Ovary (tissue), 9 donors: ENCODE results near the gene IL23A. TPM values are rescaled to one million over a fixed set of nuclear protein-coding genes. Genes with fewer than 3 reads are reported as not detected.

Experiments used
- DNase-seq, 5 donors: peaks; one replicate each; pipeline ENCODE4 v3.0.0-alpha.2; 2019 to 2020
- H3K27ac ChIP-seq, 2 donors: fragments of 200-600 bp; one replicate each; pipeline versions ENCODE4 v1.5.1 to v1.8.0; 2019 to 2022
- H3K27me3 ChIP-seq: fragments of 200-600 bp; one replicate; pipeline ENCODE4 v1.8.0; 2022
- H3K36me3 ChIP-seq: fragments of 200-600 bp; sonication (generic); one replicate; pipeline ENCODE4 v1.5.1; 2019
- H3K4me1 ChIP-seq: one replicate; pipeline ENCODE4 v1.8.1; 2013; ENCODE audit warnings: mild to moderate bottlenecking, moderate library complexity; ENCODE audit not compliant: insufficient read depth
- H3K4me3 ChIP-seq: fragments of 200-600 bp; sonication (generic); one replicate; pipeline ENCODE4 v1.5.1; 2017
- H3K9me3 ChIP-seq, 2 donors: fragments of 200-600 bp in 1 of 2; sonication (generic) in 1 of 2; one replicate each; pipeline versions ENCODE4 v1.5.1 to v1.8.1; 2013 to 2019; ENCODE audit warnings: mild to moderate bottlenecking in 1 of 2, moderate library complexity in 1 of 2
- CTCF ChIP-seq, 3 donors: fragments of 450-650 bp in 2 of 3; fragments of 200-600 bp in 1 of 3; IDR thresholded peaks; one replicate each; pipeline versions ENCODE4 v1.5.1 to v1.8.0; 2016 to 2022; ENCODE audit warnings: antibody characterized with exemption in 3 of 3, mild to moderate bottlenecking in 1 of 3
- EP300 ChIP-seq: sonication (generic); formaldehyde crosslinking; IDR thresholded peaks from one replicate; pipeline ENCODE4 v1.6.1; 2017; ENCODE audit warnings: antibody characterized with exemption
- POLR2A ChIP-seq: fragments of 450-650 bp; IDR thresholded peaks from one replicate; pipeline ENCODE4 v1.6.1; 2017; ENCODE audit warnings: antibody characterized with exemption, mild to moderate bottlenecking, moderate library complexity
- WGBS, 3 donors: extraction: QIAGEN DNeasy Blood & Tissue Kit in 1 of 3; methylation state at CpG; one replicate each; pipeline versions ENCODE4 v1.1.5 to v1.1.7; 2013 to 2017; 5-methylcytosine and 5-hydroxymethylcytosine counted together
- intact Hi-C, 4 donors: fragments of 100-400 bp; cut with DNase I; formaldehyde crosslinking; loops; one replicate each; pipeline versions ENCODE4 v1.11.0 to v1.15.1; 2022 to 2023
- polyA plus RNA-seq, 2 donors: library from polyadenylated mRNA; stranded (reverse); fragments of 200-250 nt in 1 of 2; fragments of 350-450 nt in 1 of 2; fragmentation: Illumina TruSeq in 1 of 2; extraction: RNeasy Lipid Tissue Mini Kit (QIAGEN cat#74804) in 1 of 2; gene quantifications; one replicate each; pipeline ENCODE4 v1.2.3, GENCODE V29; 2013 to 2014
- small RNA-seq: library from RNA; depleted of rRNA; stranded (forward); fragments of <200 nt; gene quantifications from one replicate; pipeline ENCODE3, GENCODE V24; 2016
- total RNA-seq, 7 donors: library from RNA; depleted of rRNA in 2 of 7; stranded (reverse); fragments of >200 nt in 2 of 7; fragmentation: NEBNext Ultra II Directional in 3 of 7; extraction: Animal tissue kit (Norgen Biotek cat#: 25700) in 3 of 7; gene quantifications; one replicate each; pipeline versions ENCODE4 v1.1.0 to v1.2.4, GENCODE V29; 2016 to 2023
- donor health status: DM: no; HTN: no; CAD: no; lungs with moderate emphysema.
- donor health status: DM: no; HTN: no; CAD: no.
- donor health status: Bipolar disorder and iron deficiency.
- donor health status: DM: yes; HTN: yes; CAD: no.
- donor health status: DM: no; HTN: no; CAD: no.
- donor health status: DM: yes; HTN: yes; CAD: no.

The IL23A gene
- total and polyA plus RNA-seq, 9 donors, result 0.16 to 0.35 (median 0.23) TPM; not detected in 6

GRCh38 chr12:56382611-56383010 lies 43.9 kb downstream of the IL23A start:
- H3K27ac ChIP-seq, result no peak overlapping the region
- no peaks in the 10 kb centered on the region for H3K4me1 ChIP-seq
- intact Hi-C loops, result no loop called here
- no peak overlapping the region for H3K4me3 ChIP-seq
- no peaks in the 10 kb centered on the region for H3K27me3 ChIP-seq
- TF ChIP-seq CTCF (IDR thresholded peaks at IDR 0.05) (no peak), EP300 (no peak), POLR2A (no peak)
- no peaks in the 10 kb centered on the region for H3K9me3 ChIP-seq
- DNase-seq, result no peak
- 91 to 93% (median 92%) methylated on average over 16 of the region's 16 CpGs for WGBS, 3 donors
- no peaks in the 10 kb centered on the region for H3K36me3 ChIP-seq

GRCh38 chr12:56385873-56386272 lies 47.2 kb downstream of the IL23A start:
- Histone ChIP-seq H3K36me3 (no peaks in the 10 kb centered on the region), H3K4me3 (no peak overlapping the region), H3K4me1 (no peaks in the 10 kb centered on the region), H3K27me3 (no peaks in the 10 kb centered on the region), H3K27ac (no peak overlapping the region), H3K9me3 (no peaks in the 10 kb centered on the region)
- WGBS, 3 donors, result 81 to 89% (median 86%) methylated on average over 1 of the region's 1 CpG
- no peak for TF ChIP-seq EP300
- TF ChIP-seq POLR2A, result no peak
- TF ChIP-seq CTCF (IDR thresholded peaks at IDR 0.05), result no peak
- intact Hi-C loops, result no loop called here
- DNase-seq, result no peak

- no peak for DNase-seq
- no peak for TF ChIP-seq POLR2A
- no peak for TF ChIP-seq CTCF (IDR thresholded peaks at IDR 0.05)
- TF ChIP-seq EP300, result no peak
These were observed 48.6 kb downstream of the IL23A start for GRCh38 chr12:56387152-56387736.

GRCh38 chr12:56389412-56389811 lies 50.7 kb downstream of the IL23A start:
- H3K9me3 ChIP-seq, result no peaks in the 10 kb centered on the region
- TF ChIP-seq EP300 (no peak), POLR2A (no peak), CTCF (IDR thresholded peaks at IDR 0.05) (no peak)
- no peak overlapping the region for H3K27ac ChIP-seq
- no peaks in the 10 kb centered on the region for H3K27me3 ChIP-seq
- no peaks in the 10 kb centered on the region for H3K36me3 ChIP-seq
- no peak for DNase-seq
- no peak overlapping the region for H3K4me3 ChIP-seq
- intact Hi-C loops, result no loop called here
- 17 to 29% (median 23%) methylated on average over 5 of the region's 5 CpGs for WGBS, 3 donors
- H3K4me1 ChIP-seq, result no peaks in the 10 kb centered on the region

More at GRCh38 chr12:56387152-56387736, 48.6 kb downstream of the IL23A start:
- 30 to 36% (median 34%) methylated on average over 7 of the region's 7 CpGs for WGBS, 3 donors
- no peaks in the 10 kb centered on the region for H3K36me3 ChIP-seq
- no peaks in the 10 kb centered on the region for H3K4me1 ChIP-seq
- H3K27me3 ChIP-seq, result no peaks in the 10 kb centered on the region
- no peak overlapping the region for H3K27ac ChIP-seq
- no peak overlapping the region for H3K4me3 ChIP-seq
- H3K9me3 ChIP-seq, result no peaks in the 10 kb centered on the region
- intact Hi-C loops, result no loop called here

Small RNAs within 50 kb of the gene (small RNA-seq; reads per million reads assigned to genes)
- gene RNU7-40P, result not detected

Other genes starting within 250 kb of the IL23A start
- 10 to 100 TPM; 65.6 to 86.2 (median 77.0) TPM for gene PA2G4, start 234.3 kb upstream of the IL23A start, total RNA-seq
- 100 to 1,000 TPM in 1 of 2 donors, 10 to 100 TPM in 1; 86.5 to 219 TPM for gene PA2G4, start 234.3 kb upstream of the IL23A start, polyA plus RNA-seq
- gene RPL41, start 222.3 kb upstream of the IL23A start, total RNA-seq, result 1,000 to 10,000 TPM; 6,021 to 8,245 (median 6,510) TPM
- over 10,000 TPM; 11,306 to 11,451 TPM for gene RPL41, start 222.3 kb upstream of the IL23A start, polyA plus RNA-seq
- gene ZC3H10, start 220.6 kb upstream of the IL23A start, total RNA-seq, result 10 to 100 TPM in 4 of 7 donors, 1 to 10 TPM in 3; 1.8 to 14.7 (median 10.7) TPM
- 1 to 10 TPM; 4.4 to 5.2 TPM for gene ZC3H10, start 220.6 kb upstream of the IL23A start, polyA plus RNA-seq
- 100 to 1,000 TPM in 3 of 7 donors, 10 to 100 TPM in 4; 80.3 to 139 (median 97.3) TPM for gene ESYT1, start 210.6 kb upstream of the IL23A start, total RNA-seq
- gene ESYT1, start 210.6 kb upstream of the IL23A start, polyA plus RNA-seq, result 100 to 1,000 TPM in 1 of 2 donors, 10 to 100 TPM in 1; 62.3 to 102 TPM
- gene MYL6B, start 186.3 kb upstream of the IL23A start, total RNA-seq, result 10 to 100 TPM; 65.9 to 99.2 (median 73.4) TPM
- gene MYL6B, start 186.3 kb upstream of the IL23A start, polyA plus RNA-seq, result 10 to 100 TPM; 32.8 to 77.3 TPM
- gene MYL6, start 180.5 kb upstream of the IL23A start, total RNA-seq, result 1,000 to 10,000 TPM in 5 of 7 donors, 100 to 1,000 TPM in 2; 782 to 1,485 (median 1,329) TPM
- 1,000 to 10,000 TPM; 1,579 to 3,375 TPM for gene MYL6, start 180.5 kb upstream of the IL23A start, polyA plus RNA-seq
- gene SMARCC2, start 149.4 kb upstream of the IL23A start, total RNA-seq, result 100 to 1,000 TPM in 5 of 7 donors, 10 to 100 TPM in 2; 57.9 to 172 (median 117) TPM
- gene SMARCC2, start 149.4 kb upstream of the IL23A start, polyA plus RNA-seq, result 100 to 1,000 TPM in 1 of 2 donors, 10 to 100 TPM in 1; 66.4 to 139 TPM
- gene RNF41, start 117.0 kb upstream of the IL23A start, total RNA-seq, result 10 to 100 TPM; 34.1 to 55.6 (median 40.6) TPM
- gene RNF41, start 117.0 kb upstream of the IL23A start, polyA plus RNA-seq, result 10 to 100 TPM; 29.4 to 45.1 TPM
- gene NABP2, start 114.5 kb upstream of the IL23A start, total RNA-seq, result 10 to 100 TPM; 19.8 to 43.7 (median 28.9) TPM
- gene NABP2, start 114.5 kb upstream of the IL23A start, polyA plus RNA-seq, result 10 to 100 TPM; 25.0 to 37.5 TPM
- gene SLC39A5, start 108.8 kb upstream of the IL23A start, total RNA-seq, result under 1 TPM; 0.25 to 0.85 (median 0.69) TPM
- under 1 TPM in 1 of 2 donors, not detected in 1; 0.28 TPM for gene SLC39A5, start 108.8 kb upstream of the IL23A start, polyA plus RNA-seq
- 10 to 100 TPM in 5 of 7 donors, 1 to 10 TPM in 2; 9.1 to 37.7 (median 28.9) TPM for gene ANKRD52, start 80.5 kb upstream of the IL23A start, total RNA-seq
- 10 to 100 TPM; 10.5 to 26.2 TPM for gene ANKRD52, start 80.5 kb upstream of the IL23A start, polyA plus RNA-seq
- gene COQ10A, start 71.9 kb upstream of the IL23A start, total RNA-seq, result 10 to 100 TPM; 11.3 to 31.1 (median 14.9) TPM
- gene COQ10A, start 71.9 kb upstream of the IL23A start, polyA plus RNA-seq, result 10 to 100 TPM; 13.8 to 20.5 TPM
- 100 to 1,000 TPM in 5 of 7 donors, 10 to 100 TPM in 2; 49.6 to 155 (median 137) TPM for gene CS, start 38.6 kb upstream of the IL23A start, total RNA-seq
- 100 to 1,000 TPM in 1 of 2 donors, 10 to 100 TPM in 1; 48.9 to 237 TPM for gene CS, start 38.6 kb upstream of the IL23A start, polyA plus RNA-seq
- gene CNPY2, start 22.9 kb upstream of the IL23A start, total RNA-seq, result 100 to 1,000 TPM in 2 of 7 donors, 10 to 100 TPM in 5; 58.9 to 112 (median 84.9) TPM
- gene CNPY2, start 22.9 kb upstream of the IL23A start, polyA plus RNA-seq, result 100 to 1,000 TPM; 107 to 134 TPM
- gene PAN2, start 4.9 kb upstream of the IL23A start, total RNA-seq, result 100 to 1,000 TPM in 1 of 7 donors, 10 to 100 TPM in 6; 41.0 to 103 (median 74.5) TPM
- gene PAN2, start 4.9 kb upstream of the IL23A start, polyA plus RNA-seq, result 10 to 100 TPM; 44.2 to 67.2 TPM
- gene STAT2, start 21.2 kb downstream of the IL23A start, total RNA-seq, result 100 to 1,000 TPM in 3 of 7 donors, 10 to 100 TPM in 4; 81.5 to 161 (median 90.2) TPM
- gene STAT2, start 21.2 kb downstream of the IL23A start, polyA plus RNA-seq, result 100 to 1,000 TPM in 1 of 2 donors, 10 to 100 TPM in 1; 56.1 to 122 TPM
- not detected for gene APOF, start 24.0 kb downstream of the IL23A start, total RNA-seq
- gene APOF, start 24.0 kb downstream of the IL23A start, polyA plus RNA-seq, result not detected
- gene TIMELESS, start 110.5 kb downstream of the IL23A start, total RNA-seq, result 1 to 10 TPM; 2.1 to 4.5 (median 3.2) TPM
- gene TIMELESS, start 110.5 kb downstream of the IL23A start, polyA plus RNA-seq, result 1 to 10 TPM; 2.9 to 6.4 TPM
- gene MIP, start 115.8 kb downstream of the IL23A start, total RNA-seq, result under 1 TPM in 1 of 7 donors, not detected in 6; 0.23 TPM
- not detected for gene MIP, start 115.8 kb downstream of the IL23A start, polyA plus RNA-seq
- gene SPRYD4, start 129.7 kb downstream of the IL23A start, total RNA-seq, result 1 to 10 TPM; 1.4 to 4.1 (median 3.2) TPM
- gene SPRYD4, start 129.7 kb downstream of the IL23A start, polyA plus RNA-seq, result 1 to 10 TPM; 2.0 to 2.7 TPM
- gene GLS2, start 149.3 kb downstream of the IL23A start, total RNA-seq, result 1 to 10 TPM; 1.2 to 4.4 (median 2.6) TPM
- gene GLS2, start 149.3 kb downstream of the IL23A start, polyA plus RNA-seq, result under 1 TPM; 0.87 to 0.92 TPM
- 10 to 100 TPM; 15.0 to 44.4 (median 36.6) TPM for gene RBMS2, start 182.9 kb downstream of the IL23A start, total RNA-seq
- gene RBMS2, start 182.9 kb downstream of the IL23A start, polyA plus RNA-seq, result 10 to 100 TPM; 14.4 to 56.9 TPM